GM12878 (cell line): ENCODE results near the gene PTPRN2. TPM values are rescaled to one million over a fixed set of nuclear protein-coding genes. Genes with fewer than 3 reads are reported as not detected.

Experiments
- ATAC-seq: fragments of 200-7000 bp; cut with Tn5 transposase; 3 replicates; pipeline ENCODE4 v1.9.1; 2020; ENCODE audit warnings: mild to moderate bottlenecking, moderate library complexity
- BruUV-seq: library from RNA; stranded (reverse); fragments of 400-500 nt; replicated peaks from 2 replicates; lab custom pipeline; 2021; lab: Mats Ljungman, UMichigan
- CTCF ChIA-PET: fragments of 300-600 bp; sonication (Branson Sonifier 250); formaldehyde crosslinking; extraction: SDS; loops from one replicate; lab custom pipeline; 2021; ENCODE audit warnings: inconsistent platforms; lab: Yijun Ruan, JAX
- POLR2A ChIA-PET: fragments of 350-600 bp; formaldehyde crosslinking; extraction: SDS; loops from one replicate; lab custom pipeline; 2021; ENCODE audit warnings: inconsistent platforms; lab: Charles Lee
- RAD21 ChIA-PET: fragments of 300-600 bp; sonication (Branson Sonifier 250); formaldehyde crosslinking; loops from one replicate; lab custom pipeline; 2023; ENCODE audit warnings: antibody characterized with exemption; ENCODE audit not compliant: unreplicated experiment; lab: Charles Lee
- SMC1A ChIA-PET: fragments of 300-600 bp; sonication (Branson Sonifier 250); formaldehyde crosslinking; loops from one replicate; lab custom pipeline; 2023; ENCODE audit not compliant: unreplicated experiment, uncharacterized antibody; lab: Charles Lee
- DNase-seq: peaks from one replicate; pipeline ENCODE4 v3.0.0-alpha.2; 2011; ENCODE audit warnings: low read depth, low spot score
- FAIRE-seq: peaks from 3 replicates; lab custom pipeline; 2011; peaks lifted over from hg19 to GRCh38; lab: Jason Lieb, UNC
- H2AFZ ChIP-seq: 2 replicates; pipeline ENCODE4 v1.6.0; 2011; ENCODE audit warnings: low read depth, low read length, control low read depth; ENCODE audit not compliant: control insufficient read depth
- H3K27ac ChIP-seq: 2 replicates; pipeline ENCODE4 v1.5.1; 2011; ENCODE audit warnings: control low read depth; ENCODE audit not compliant: control insufficient read depth, insufficient read depth
- H3K27me3 ChIP-seq, 2 experiments: replicated peaks in 1 of 2; 2 replicates each; pipeline versions ENCODE4 v1.6.0 to v1.6.1; 2011; ENCODE audit warnings: low read length in 1 of 2; ENCODE audit not compliant: control insufficient read depth in 2 of 2, insufficient read depth in 2 of 2
- H3K36me3 ChIP-seq, 2 experiments: 2 replicates each; pipeline ENCODE4 v1.5.1; 2011; ENCODE audit warnings: low read length in 1 of 2; ENCODE audit not compliant: control insufficient read depth in 2 of 2, insufficient read depth in 2 of 2
- H3K4me1 ChIP-seq: 2 replicates; pipeline ENCODE4 v1.6.1; 2011; ENCODE audit warnings: mild to moderate bottlenecking, low read length, moderate library complexity, mixed read lengths; ENCODE audit not compliant: control insufficient read depth, insufficient read depth
- H3K4me2 ChIP-seq: 2 replicates; pipeline ENCODE4 v1.6.0; 2011; ENCODE audit warnings: control low read depth; ENCODE audit not compliant: control insufficient read depth, insufficient read depth
- H3K4me3 ChIP-seq: fragments of 200-600 bp; sonication (generic); 2 replicates; pipeline ENCODE4 v1.5.1; 2016
- H3K79me2 ChIP-seq: 2 replicates; pipeline ENCODE4 v1.6.0; 2011; ENCODE audit warnings: low read length; ENCODE audit not compliant: control insufficient read depth, insufficient read depth
- H3K9ac ChIP-seq: 2 replicates; pipeline ENCODE4 v1.8.0; 2011; ENCODE audit warnings: low read length, control low read depth, mixed read lengths; ENCODE audit not compliant: control insufficient read depth, insufficient read depth
- H3K9me3 ChIP-seq: replicated peaks from 3 replicates; pipeline ENCODE4 v1.5.1; 2011; ENCODE audit warnings: mild to moderate bottlenecking, low read length; ENCODE audit not compliant: control insufficient read depth, insufficient read depth
- H4K20me1 ChIP-seq: 2 replicates; pipeline ENCODE4 v1.6.0; 2011; ENCODE audit not compliant: control insufficient read depth, insufficient read depth
- BCL3 ChIP-seq: IDR thresholded peaks from 2 replicates; pipeline ENCODE4 v1.6.1; 2011; ENCODE audit warnings: borderline replicate concordance, low read depth, mild to moderate bottlenecking, moderate library complexity, low read length; ENCODE audit not compliant: insufficient read depth, poor library complexity, severe bottlenecking
- CHD4 ChIP-seq: fragments of 200-600 bp; sonication (generic); IDR thresholded peaks from 2 replicates; pipeline ENCODE4 v1.6.1; 2016; ENCODE audit warnings: mild to moderate bottlenecking
- MTA3 ChIP-seq: IDR thresholded peaks from 2 replicates; pipeline ENCODE4 v1.6.1; 2012; ENCODE audit warnings: low read length, inconsistent platforms, borderline replicate concordance
- POLR2AphosphoS5 ChIP-seq: IDR thresholded peaks from 2 replicates; pipeline ENCODE4 v1.6.1; 2011; ENCODE audit warnings: mild to moderate bottlenecking, low read length, inconsistent platforms
- SPI1 ChIP-seq: IDR thresholded peaks from 2 replicates; pipeline ENCODE4 v1.6.1; 2011; ENCODE audit warnings: low read depth, mild to moderate bottlenecking, low read length, moderate library complexity, borderline replicate concordance; ENCODE audit not compliant: insufficient read depth
- SUPT20H ChIP-seq: IDR thresholded peaks from 2 replicates; pipeline ENCODE4 v1.6.1; 2011; ENCODE audit warnings: low read depth, mild to moderate bottlenecking, low read length, moderate library complexity, borderline replicate concordance; ENCODE audit not compliant: control insufficient read depth
- ZBTB40 ChIP-seq: fragments of 450-650 bp; IDR thresholded peaks from 2 replicates; pipeline ENCODE4 v1.6.1; 2016; ENCODE audit warnings: mild to moderate bottlenecking, moderate library complexity, borderline replicate concordance
- ZNF384 ChIP-seq: IDR thresholded peaks from 2 replicates; pipeline ENCODE4 v1.6.1; 2012; ENCODE audit warnings: low read depth, mild to moderate bottlenecking, low read length, improper control_type of control experiment, borderline replicate concordance
- WGBS: methylation state at CpG from one replicate; pipeline ENCODE4 v1.1.6; 2016; ENCODE audit warnings: low lambda C conversion rate; ENCODE audit not compliant: insufficient replicate concordance, insufficient coverage; ENCODE audit errors: missing lambda C conversion rate; 5-methylcytosine and 5-hydroxymethylcytosine counted together
- in situ Hi-C: fragments of 300-500 bp; cut with MboI; formaldehyde crosslinking; loops from 9 replicates; pipeline ENCODE4 v1.14.3; 2018; ENCODE audit warnings: mixed read lengths
- intact Hi-C: fragments of 100-400 bp; cut with micrococcal nuclease; formaldehyde crosslinking; loops from one replicate; pipeline ENCODE4 v1.14.2; 2022; ENCODE audit not compliant: unreplicated experiment
- polyA plus RNA-seq, 11 experiments: library from polyadenylated mRNA; depleted of rRNA in 4 of 11; unstranded in 6 of 11; stranded (reverse) in 5 of 11; fragments of >200 nt; fragmentation: Nextera tagmentation in 4 of 11; fragmentation: Illumina TruSeq in 1 of 11; extraction: Ambion mirVana in 4 of 11; extraction: Trizol in 1 of 11; gene quantifications; 1 replicate in 1 of 11; 2 replicates in 10 of 11; pipeline versions ENCODE4 v1.2.1 to v1.2.3, GENCODE V29; 2011 to 2016; ENCODE audit warnings: inconsistent platforms in 2 of 11, missing spikeins in 2 of 11, low read depth in 1 of 11
- total RNA-seq, 4 experiments: library from RNA; depleted of rRNA in 3 of 4; stranded (reverse); fragments of >200 nt in 3 of 4; fragmentation: Illumina TruSeq in 1 of 4; extraction: Trizol in 1 of 4; gene quantifications; 2 replicates each; pipeline versions ENCODE4 v1.2.1 to v1.2.3, GENCODE V29; 2013 to 2021
- TF ChIP-seq, protein P1 (sequence below): fragments of 450-650 bp; IDR thresholded peaks from 2 replicates; pipeline ENCODE4 v1.6.1; 2018; ENCODE audit warnings: mild to moderate bottlenecking, low read depth, moderate library complexity; ENCODE audit not compliant: partially characterized antibody
- TF ChIP-seq, protein P2 (sequence below): IDR thresholded peaks from 2 replicates; pipeline ENCODE4 v1.6.1; 2012; ENCODE audit warnings: low read depth, low read length, improper control_type of control experiment
- TF ChIP-seq, protein P3 (sequence below): IDR thresholded peaks from 2 replicates; pipeline ENCODE4 v1.6.1; 2011; ENCODE audit warnings: borderline replicate concordance, low read depth, mild to moderate bottlenecking, moderate library complexity, mixed read lengths, low read length; ENCODE audit not compliant: insufficient read depth; ENCODE audit errors: extremely low read length

Gene PTPRN2
- total and polyA plus RNA-seq, 10 of the 15 experiments (the other 5 are each of a cell fraction or from before 2014, with no cell fraction given) = 5.4 TPM; not detected in 9

- RAD21 ChIA-PET = no interaction called here
- WGBS = 100% methylated on average over 3 of the region's 3 CpGs
- no peaks in the 10 kb centered on the region for H3K27me3 ChIP-seq
- H3K79me2 ChIP-seq = no peaks in the 10 kb centered on the region
- no TSS peak for BruUV-seq
- in situ Hi-C loops = no loop called here
- peaks cover 11% of the 10 kb centered on the region for H3K4me1 ChIP-seq
- TF ChIP-seq, protein P1, sequence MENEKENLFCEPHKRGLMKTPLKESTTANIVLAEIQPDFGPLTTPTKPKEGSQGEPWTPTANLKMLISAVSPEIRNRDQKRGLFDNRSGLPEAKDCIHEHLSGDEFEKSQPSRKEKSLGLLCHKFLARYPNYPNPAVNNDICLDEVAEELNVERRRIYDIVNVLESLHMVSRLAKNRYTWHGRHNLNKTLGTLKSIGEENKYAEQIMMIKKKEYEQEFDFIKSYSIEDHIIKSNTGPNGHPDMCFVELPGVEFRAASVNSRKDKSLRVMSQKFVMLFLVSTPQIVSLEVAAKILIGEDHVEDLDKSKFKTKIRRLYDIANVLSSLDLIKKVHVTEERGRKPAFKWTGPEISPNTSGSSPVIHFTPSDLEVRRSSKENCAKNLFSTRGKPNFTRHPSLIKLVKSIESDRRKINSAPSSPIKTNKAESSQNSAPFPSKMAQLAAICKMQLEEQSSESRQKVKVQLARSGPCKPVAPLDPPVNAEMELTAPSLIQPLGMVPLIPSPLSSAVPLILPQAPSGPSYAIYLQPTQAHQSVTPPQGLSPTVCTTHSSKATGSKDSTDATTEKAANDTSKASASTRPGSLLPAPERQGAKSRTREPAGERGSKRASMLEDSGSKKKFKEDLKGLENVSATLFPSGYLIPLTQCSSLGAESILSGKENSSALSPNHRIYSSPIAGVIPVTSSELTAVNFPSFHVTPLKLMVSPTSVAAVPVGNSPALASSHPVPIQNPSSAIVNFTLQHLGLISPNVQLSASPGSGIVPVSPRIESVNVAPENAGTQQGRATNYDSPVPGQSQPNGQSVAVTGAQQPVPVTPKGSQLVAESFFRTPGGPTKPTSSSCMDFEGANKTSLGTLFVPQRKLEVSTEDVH = no peak
- TF ChIP-seq CHD4 (no peak), SUPT20H (no peak), ZBTB40 (no peak), SPI1 (no peak), ZNF384 (no peak), POLR2AphosphoS5 (no peak), MTA3 (no peak), BCL3 (no peak)
- TF ChIP-seq, protein P2, sequence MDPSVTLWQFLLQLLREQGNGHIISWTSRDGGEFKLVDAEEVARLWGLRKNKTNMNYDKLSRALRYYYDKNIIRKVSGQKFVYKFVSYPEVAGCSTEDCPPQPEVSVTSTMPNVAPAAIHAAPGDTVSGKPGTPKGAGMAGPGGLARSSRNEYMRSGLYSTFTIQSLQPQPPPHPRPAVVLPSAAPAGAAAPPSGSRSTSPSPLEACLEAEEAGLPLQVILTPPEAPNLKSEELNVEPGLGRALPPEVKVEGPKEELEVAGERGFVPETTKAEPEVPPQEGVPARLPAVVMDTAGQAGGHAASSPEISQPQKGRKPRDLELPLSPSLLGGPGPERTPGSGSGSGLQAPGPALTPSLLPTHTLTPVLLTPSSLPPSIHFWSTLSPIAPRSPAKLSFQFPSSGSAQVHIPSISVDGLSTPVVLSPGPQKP = no peak
- TF ChIP-seq, protein P3, sequence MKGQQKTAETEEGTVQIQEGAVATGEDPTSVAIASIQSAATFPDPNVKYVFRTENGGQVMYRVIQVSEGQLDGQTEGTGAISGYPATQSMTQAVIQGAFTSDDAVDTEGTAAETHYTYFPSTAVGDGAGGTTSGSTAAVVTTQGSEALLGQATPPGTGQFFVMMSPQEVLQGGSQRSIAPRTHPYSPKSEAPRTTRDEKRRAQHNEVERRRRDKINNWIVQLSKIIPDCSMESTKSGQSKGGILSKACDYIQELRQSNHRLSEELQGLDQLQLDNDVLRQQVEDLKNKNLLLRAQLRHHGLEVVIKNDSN = no peak
- TF ChIP-seq, all 136 proteins: peak for 0
- FAIRE-seq (no peak), ATAC-seq (no peak), DNase-seq (no peak)
- H3K9ac ChIP-seq = no peak overlapping the region
- no peaks in the 10 kb centered on the region for H4K20me1 ChIP-seq
- no peaks in the 10 kb centered on the region for H3K36me3 ChIP-seq
- POLR2A ChIA-PET = no interaction called here
- H3K9me3 ChIP-seq = no peaks in the 10 kb centered on the region
- CTCF ChIA-PET = no interaction called here
- H3K4me3 ChIP-seq = no peak overlapping the region
- SMC1A ChIA-PET = no interaction called here
- no peak overlapping the region for H2AFZ ChIP-seq
- H3K4me2 ChIP-seq = no peak overlapping the region
- H3K27ac ChIP-seq = no peak overlapping the region
- intact Hi-C loops = loop anchor here (10.0 kb wide), 1 partner anchor 357 kb away; no protein-coding TSS in a partner anchor
Measured at GRCh38 chr7:158617737-158618128, 30.1 kb upstream of the PTPRN2 start.
